A673 (cell line): ENCODE data around the gene KCND2. TPM values are rescaled to one million over a fixed set of nuclear protein-coding genes. Genes with fewer than 3 reads are reported as not detected.

Experiments
- BruUV-seq: library from RNA; stranded (reverse); fragments of 400-500 nt; replicated peaks from 2 replicates; lab custom pipeline; 2021; lab: Mats Ljungman, UMichigan
- CTCF ChIA-PET: fragments of 300-600 bp; sonication (Branson Sonifier 250); formaldehyde crosslinking; loops from one replicate; lab custom pipeline; 2022; ENCODE audit warnings: antibody characterized with exemption; lab: Charles Lee
- POLR2A ChIA-PET: fragments of 300-600 bp; sonication (Branson Sonifier 250); formaldehyde crosslinking; loops from one replicate; lab custom pipeline; 2022; ENCODE audit warnings: antibody characterized with exemption; ENCODE audit not compliant: low non-redundant PET; lab: Charles Lee
- DNase-seq: peaks from one replicate; pipeline ENCODE4 v3.0.0-alpha.2; 2015; ENCODE audit warnings: low spot score
- H3K27ac ChIP-seq: fragments of 200-600 bp; sonication (generic); 2 replicates; pipeline ENCODE4 v1.5.1; 2016; ENCODE audit warnings: mixed run types, low read depth, mild to moderate bottlenecking, mixed read lengths, antibody characterized with exemption, low read length; ENCODE audit not compliant: poor library complexity, severe bottlenecking
- H3K27me3 ChIP-seq: fragments of 200-600 bp; sonication (generic); replicated peaks from 2 replicates; pipeline ENCODE4 v1.6.1; 2017; ENCODE audit warnings: mixed run types, low read depth, mild to moderate bottlenecking, mixed read lengths, antibody characterized with exemption, low read length; ENCODE audit not compliant: insufficient read depth, poor library complexity
- H3K36me3 ChIP-seq: fragments of 200-600 bp; sonication (generic); 2 replicates; pipeline ENCODE4 v1.6.1; 2016; ENCODE audit warnings: mixed run types, mild to moderate bottlenecking, mixed read lengths, antibody characterized with exemption, low read length; ENCODE audit not compliant: insufficient read depth, poor library complexity, severe bottlenecking
- H3K4me1 ChIP-seq: fragments of 200-600 bp; sonication (generic); 2 replicates; pipeline ENCODE4 v1.6.1; 2017; ENCODE audit warnings: mixed run types, mild to moderate bottlenecking, mixed read lengths, antibody characterized with exemption, low read length; ENCODE audit not compliant: insufficient read depth, poor library complexity, severe bottlenecking
- H3K4me3 ChIP-seq: fragments of 200-600 bp; sonication (generic); 2 replicates; pipeline ENCODE4 v1.5.1; 2016; ENCODE audit warnings: low read depth, mixed run types, mild to moderate bottlenecking, mixed read lengths, low read length; ENCODE audit not compliant: poor library complexity, severe bottlenecking
- H3K9me3 ChIP-seq: fragments of 200-600 bp; sonication (generic); 2 replicates; pipeline ENCODE4 v1.6.1; 2016; ENCODE audit warnings: mixed run types, low read depth, mild to moderate bottlenecking, mixed read lengths, antibody characterized with exemption, low read length; ENCODE audit not compliant: poor library complexity, severe bottlenecking
- EZH2 ChIP-seq: fragments of 200-600 bp; sonication (generic); IDR thresholded peaks from 2 replicates; pipeline ENCODE4 v1.6.1; 2017; ENCODE audit warnings: borderline replicate concordance, low read depth, mild to moderate bottlenecking, mixed read lengths, antibody characterized with exemption, low read length; ENCODE audit not compliant: poor library complexity, severe bottlenecking
- intact Hi-C: fragments of 100-400 bp; cut with micrococcal nuclease; formaldehyde crosslinking; loops from one replicate; pipeline ENCODE4 v1.10.0; 2022; ENCODE audit not compliant: unreplicated experiment
- total RNA-seq: library from RNA; stranded (reverse); gene quantifications from 2 replicates; pipeline ENCODE4 v1.2.3, GENCODE V29; 2021
- TF ChIP-seq, protein P1 (sequence below): fragments of 300-800, 200-600 bp; sonication (generic); conservative IDR thresholded peaks from 2 replicates; pipeline ENCODE4 v1.5.1; 2017; ENCODE audit warnings: low read depth, mild to moderate bottlenecking, antibody characterized with exemption, low read length, moderate library complexity, mixed read lengths

The KCND2 gene
- total RNA-seq, 1 experiment from 2014 or later = not detected

- no peaks in the 10 kb centered on the region for H3K27me3 ChIP-seq
- no peaks in the 10 kb centered on the region for H3K4me1 ChIP-seq
- CTCF ChIA-PET = no interaction called here
- H3K36me3 ChIP-seq = no peaks in the 10 kb centered on the region
- DNase-seq = no peak
- POLR2A ChIA-PET = no interaction called here
- H3K9me3 ChIP-seq = no peaks in the 10 kb centered on the region
- H3K27ac ChIP-seq = no peak overlapping the region
- no peak overlapping the region for H3K4me3 ChIP-seq
- TF ChIP-seq, protein P1, sequence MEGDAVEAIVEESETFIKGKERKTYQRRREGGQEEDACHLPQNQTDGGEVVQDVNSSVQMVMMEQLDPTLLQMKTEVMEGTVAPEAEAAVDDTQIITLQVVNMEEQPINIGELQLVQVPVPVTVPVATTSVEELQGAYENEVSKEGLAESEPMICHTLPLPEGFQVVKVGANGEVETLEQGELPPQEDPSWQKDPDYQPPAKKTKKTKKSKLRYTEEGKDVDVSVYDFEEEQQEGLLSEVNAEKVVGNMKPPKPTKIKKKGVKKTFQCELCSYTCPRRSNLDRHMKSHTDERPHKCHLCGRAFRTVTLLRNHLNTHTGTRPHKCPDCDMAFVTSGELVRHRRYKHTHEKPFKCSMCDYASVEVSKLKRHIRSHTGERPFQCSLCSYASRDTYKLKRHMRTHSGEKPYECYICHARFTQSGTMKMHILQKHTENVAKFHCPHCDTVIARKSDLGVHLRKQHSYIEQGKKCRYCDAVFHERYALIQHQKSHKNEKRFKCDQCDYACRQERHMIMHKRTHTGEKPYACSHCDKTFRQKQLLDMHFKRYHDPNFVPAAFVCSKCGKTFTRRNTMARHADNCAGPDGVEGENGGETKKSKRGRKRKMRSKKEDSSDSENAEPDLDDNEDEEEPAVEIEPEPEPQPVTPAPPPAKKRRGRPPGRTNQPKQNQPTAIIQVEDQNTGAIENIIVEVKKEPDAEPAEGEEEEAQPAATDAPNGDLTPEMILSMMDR = no peak
- TF ChIP-seq EZH2 = no peak
- intact Hi-C loops = no loop called here
- no TSS peak for BruUV-seq
These were observed 54.1 kb downstream of the KCND2 start for GRCh38 chr7:120327054-120327453.

DNA sequence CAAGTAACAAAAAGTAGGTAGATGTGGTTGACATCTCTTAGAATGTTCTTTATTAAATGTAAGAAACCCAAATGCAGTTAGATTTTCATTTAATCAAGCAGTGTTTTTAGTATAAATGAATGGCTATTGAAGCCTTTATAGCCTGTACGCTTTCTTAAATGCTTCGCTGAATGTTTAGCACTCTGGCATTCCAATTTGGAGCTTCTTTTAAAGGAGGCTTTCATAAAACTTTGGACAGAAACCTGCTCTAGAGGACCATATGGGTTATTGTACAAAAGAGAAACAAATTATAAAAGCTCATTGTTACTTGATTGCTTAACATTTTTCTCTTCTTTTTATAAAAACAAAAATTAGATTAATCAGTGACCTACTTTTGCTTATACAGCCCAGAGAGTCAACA, 59.5 kb downstream of the KCND2 start:
- CTCF ChIA-PET = no interaction called here
- no TSS peak for BruUV-seq
- no peaks in the 10 kb centered on the region for H3K9me3 ChIP-seq
- no peak overlapping the region for H3K27ac ChIP-seq
- TF ChIP-seq EZH2 = no peak
- TF ChIP-seq, protein P1 = no peak
- H3K27me3 ChIP-seq = no peaks in the 10 kb centered on the region
- H3K4me3 ChIP-seq = no peak overlapping the region
- intact Hi-C loops = no loop called here
- no peak for DNase-seq
- POLR2A ChIA-PET = no interaction called here
- no peaks in the 10 kb centered on the region for H3K36me3 ChIP-seq
- no peaks in the 10 kb centered on the region for H3K4me1 ChIP-seq

DNA sequence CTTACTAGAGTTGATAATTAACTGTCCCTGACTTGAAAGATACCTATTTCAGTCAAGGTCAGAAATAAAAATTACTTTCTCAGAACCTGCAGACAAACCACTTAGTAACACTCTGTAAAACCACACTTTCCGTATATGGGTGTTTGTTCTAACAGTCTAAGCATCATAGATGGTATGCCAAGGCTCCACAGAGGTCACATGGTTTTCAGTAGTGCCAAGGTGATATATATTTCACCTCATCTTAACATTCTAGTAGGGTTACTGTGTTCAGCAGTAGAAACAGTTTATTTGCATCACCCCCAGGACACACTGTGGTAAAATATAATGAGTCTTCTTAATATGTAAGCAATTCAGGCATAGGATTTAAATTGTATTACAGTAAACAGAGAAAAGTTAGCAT, 61.5 kb downstream of the KCND2 start:
- CTCF ChIA-PET = no interaction called here
- intact Hi-C loops = no loop called here
- Histone ChIP-seq H3K27me3 (no peaks in the 10 kb centered on the region), H3K4me1 (no peaks in the 10 kb centered on the region), H3K9me3 (no peaks in the 10 kb centered on the region), H3K36me3 (no peaks in the 10 kb centered on the region), H3K4me3 (no peak overlapping the region), H3K27ac (no peak overlapping the region)
- TF ChIP-seq, protein P1 = no peak
- no peak for TF ChIP-seq EZH2
- POLR2A ChIA-PET = no interaction called here
- no TSS peak for BruUV-seq
- no peak for DNase-seq
